ENCODE data around the gene STUM. TPM values are rescaled to one million over a fixed set of nuclear protein-coding genes. Genes with fewer than 3 reads are reported as not detected.
A peak's percentile ranks its signal among the peaks of the same experiment; 100 is the strongest.

STUM gene
- total RNA-seq, 1 experiment from 2014 or later, result 0.37 TPM

GRCh38 chr1:226549094-226549936, 751 bp downstream of the STUM start:
- BruUV-seq (replicated peaks), result no TSS peak
- intact Hi-C loops (cut with micrococcal nuclease), result loop anchor here (5.0 kb wide), 2 partner anchors 228 to 768 kb away; partner anchors contain the start of gene CDC42BPA
- peaks cover 14% of the 10 kb centered on the region for H3K4me1 Mint-ChIP-seq (ENCODE audit: insufficient read depth, unreplicated experiment)
- H3K9me3 Mint-ChIP-seq (ENCODE audit: unreplicated experiment), result no peaks in the 10 kb centered on the region
- peaks cover 66% of the 10 kb centered on the region for H3K27me3 Mint-ChIP-seq (ENCODE audit: insufficient read depth, unreplicated experiment)
- H3K4me3 Mint-ChIP-seq (ENCODE audit: unreplicated experiment), result peak overlapping the region; percentile 9
- POLR2A ChIA-PET, result interaction anchor here (0.7 to 1.9 kb wide), 9 partner anchors 10 to 767 kb away, joined by 3 to 6 read pairs (median 3); partner anchors contain the start of gene PARP1
- DNase-seq (ENCODE audit: unreplicated experiment), result no peak
- H3K36me3 Mint-ChIP-seq (ENCODE audit: insufficient read depth, unreplicated experiment), result no peaks in the 10 kb centered on the region
- TF ChIP-seq, protein P1, sequence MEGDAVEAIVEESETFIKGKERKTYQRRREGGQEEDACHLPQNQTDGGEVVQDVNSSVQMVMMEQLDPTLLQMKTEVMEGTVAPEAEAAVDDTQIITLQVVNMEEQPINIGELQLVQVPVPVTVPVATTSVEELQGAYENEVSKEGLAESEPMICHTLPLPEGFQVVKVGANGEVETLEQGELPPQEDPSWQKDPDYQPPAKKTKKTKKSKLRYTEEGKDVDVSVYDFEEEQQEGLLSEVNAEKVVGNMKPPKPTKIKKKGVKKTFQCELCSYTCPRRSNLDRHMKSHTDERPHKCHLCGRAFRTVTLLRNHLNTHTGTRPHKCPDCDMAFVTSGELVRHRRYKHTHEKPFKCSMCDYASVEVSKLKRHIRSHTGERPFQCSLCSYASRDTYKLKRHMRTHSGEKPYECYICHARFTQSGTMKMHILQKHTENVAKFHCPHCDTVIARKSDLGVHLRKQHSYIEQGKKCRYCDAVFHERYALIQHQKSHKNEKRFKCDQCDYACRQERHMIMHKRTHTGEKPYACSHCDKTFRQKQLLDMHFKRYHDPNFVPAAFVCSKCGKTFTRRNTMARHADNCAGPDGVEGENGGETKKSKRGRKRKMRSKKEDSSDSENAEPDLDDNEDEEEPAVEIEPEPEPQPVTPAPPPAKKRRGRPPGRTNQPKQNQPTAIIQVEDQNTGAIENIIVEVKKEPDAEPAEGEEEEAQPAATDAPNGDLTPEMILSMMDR (IDR thresholded peaks at IDR 0.05; ENCODE audit: unreplicated experiment), result no peak
- CTCF ChIA-PET, result interaction anchor here (0.5 to 4.0 kb wide), 24 partner anchors 11 to 1581 kb away, joined by 3 to 38 read pairs (median 6); no protein-coding TSS in a partner anchor
- no peak overlapping the region for H3K27ac Mint-ChIP-seq (ENCODE audit: low read depth, unreplicated experiment)

DNA sequence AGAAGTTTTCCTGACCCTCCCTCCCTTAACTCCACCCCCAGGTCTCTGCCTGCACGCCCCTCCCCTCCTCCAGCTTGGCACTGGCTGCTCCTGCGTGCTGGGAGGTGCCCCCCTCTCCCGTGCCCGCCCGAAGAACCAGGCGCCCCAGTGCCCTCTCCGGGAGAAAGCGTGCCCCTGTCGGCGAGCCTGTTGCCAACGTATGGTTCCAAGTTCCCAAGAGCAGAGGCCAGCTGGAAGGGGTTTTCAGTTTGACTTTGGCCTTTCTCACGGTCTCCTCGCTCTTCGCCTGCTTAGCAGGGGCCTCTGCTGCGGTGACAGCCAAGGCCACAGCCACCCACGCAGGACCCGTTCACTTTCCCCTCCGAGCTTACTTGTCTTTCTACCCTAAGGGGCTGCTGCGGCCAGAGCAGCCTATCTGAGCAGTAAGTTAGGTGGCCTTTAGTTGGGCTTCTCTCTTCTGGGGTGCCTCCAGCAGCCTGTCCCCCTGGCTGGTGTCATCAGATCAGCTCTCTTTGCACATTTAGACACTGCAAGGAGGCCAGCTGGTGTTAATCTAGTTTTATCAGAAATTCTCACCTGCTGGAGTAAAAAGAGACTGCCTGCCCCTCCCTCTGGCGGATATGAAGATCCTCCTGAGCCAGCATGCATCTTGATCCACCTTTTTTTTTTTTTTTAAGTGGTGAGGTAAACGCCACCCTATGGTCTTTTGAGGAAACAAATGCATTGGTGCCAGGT, 1.5 kb downstream of the STUM start:
- Mint-ChIP-seq H3K36me3 (ENCODE audit: insufficient read depth, unreplicated experiment) (no peaks in the 10 kb centered on the region), H3K27ac (ENCODE audit: low read depth, unreplicated experiment) (no peak overlapping the region), H3K4me3 (ENCODE audit: unreplicated experiment) (peak overlapping the region; percentile 9), H3K27me3 (ENCODE audit: insufficient read depth, unreplicated experiment) (peaks cover 73% of the 10 kb centered on the region), H3K9me3 (ENCODE audit: unreplicated experiment) (no peaks in the 10 kb centered on the region), H3K4me1 (ENCODE audit: insufficient read depth, unreplicated experiment) (peaks cover 14% of the 10 kb centered on the region)
- no TSS peak for BruUV-seq (replicated peaks)
- TF ChIP-seq, protein P1 (IDR thresholded peaks at IDR 0.05; ENCODE audit: unreplicated experiment), result peak; percentile 9
- intact Hi-C loops (cut with micrococcal nuclease), result loop anchor here (5.0 kb wide), 2 partner anchors 227 to 767 kb away; partner anchors contain the start of gene CDC42BPA
- peak; percentile 34 for DNase-seq (ENCODE audit: unreplicated experiment)
- POLR2A ChIA-PET, result interaction anchor here (0.7 to 1.9 kb wide), 6 partner anchors 11 to 766 kb away, joined by 3 to 5 read pairs (median 3); partner anchors contain the start of gene PARP1
- CTCF ChIA-PET, result interaction anchor here (0.6 to 3.0 kb wide), 26 partner anchors 17 to 1747 kb away, joined by 3 to 26 read pairs (median 4); no protein-coding TSS in a partner anchor

- TF ChIP-seq, protein P1 (IDR thresholded peaks at IDR 0.05; ENCODE audit: unreplicated experiment), result no peak
- POLR2A ChIA-PET, result interaction anchor here (0.6 to 1.8 kb wide), 2 partner anchors 36 to 144 kb away, joined by 3 read pairs; no protein-coding TSS in a partner anchor
- CTCF ChIA-PET, result interaction anchor here (0.5 to 3.0 kb wide), 23 partner anchors 31 to 1748 kb away, joined by 3 to 26 read pairs (median 4); no protein-coding TSS in a partner anchor
- BruUV-seq (replicated peaks), result no TSS peak
- peaks cover 73% of the 10 kb centered on the region for H3K27me3 Mint-ChIP-seq (ENCODE audit: insufficient read depth, unreplicated experiment)
- no peak for DNase-seq (ENCODE audit: unreplicated experiment)
- H3K9me3 Mint-ChIP-seq (ENCODE audit: unreplicated experiment), result no peaks in the 10 kb centered on the region
- no peak overlapping the region for H3K4me3 Mint-ChIP-seq (ENCODE audit: unreplicated experiment)
- H3K27ac Mint-ChIP-seq (ENCODE audit: low read depth, unreplicated experiment), result no peak overlapping the region
- intact Hi-C loops (cut with micrococcal nuclease), result no loop called here
- H3K4me1 Mint-ChIP-seq (ENCODE audit: insufficient read depth, unreplicated experiment), result peaks cover 14% of the 10 kb centered on the region
- no peaks in the 10 kb centered on the region for H3K36me3 Mint-ChIP-seq (ENCODE audit: insufficient read depth, unreplicated experiment)
Observed at GRCh38 chr1:226550672-226551041, 2.1 kb downstream of the STUM start.
